HTR-8/SVneo (cell line): ENCODE data around the gene KLHL33.

Experiments used
- DNase-seq: peaks from one replicate; pipeline ENCODE4 v3.0.0; 2011; ENCODE audit warnings: low spot score, mixed read lengths; ENCODE audit not compliant: insufficient read length
- FAIRE-seq: peaks from 2 replicates; lab custom pipeline; 2011; peaks lifted over from hg19 to GRCh38; lab: Jason Lieb, UNC

KLHL33 gene

GRCh38 chr14:20435582-20436362 lies at the start of gene KLHL33:
Gene KLHL33 (minus strand): TSS chr14:20436166. CDS start chr14:20435811, 355 bp downstream.
- no peak for FAIRE-seq

GRCh38 chr14:20482382-20482781 lies 46.4 kb upstream of the KLHL33 start:
- no peak for FAIRE-seq
- no peak for DNase-seq

More at GRCh38 chr14:20435582-20436362, at the start of gene KLHL33:
- DNase-seq = no peak

GRCh38 chr14:20478894-20479293 lies 42.9 kb upstream of the KLHL33 start:
- DNase-seq (no peak), FAIRE-seq (no peak)

- no peak for FAIRE-seq
- no peak for DNase-seq
Observed at GRCh38 chr14:20477211-20477876, 41.4 kb upstream of the KLHL33 start.

DNA sequence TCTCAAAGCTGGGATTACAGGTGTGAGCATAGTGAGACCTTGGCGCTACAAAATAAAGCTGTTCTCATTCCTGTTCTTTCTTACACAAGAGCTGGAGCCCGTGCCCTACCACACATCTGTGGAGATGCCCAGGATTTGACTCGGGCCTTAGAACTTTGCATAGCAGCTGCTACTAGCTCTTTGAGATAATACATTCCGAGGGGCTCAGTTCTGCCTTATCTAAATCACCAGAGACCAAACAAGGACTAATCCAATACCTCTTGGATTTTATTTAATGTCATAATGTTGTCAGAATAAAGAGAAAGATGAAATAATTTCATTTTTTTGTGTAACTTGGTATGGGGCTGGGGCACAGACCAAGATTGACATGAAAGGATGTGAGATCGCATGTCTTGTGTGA lies 40.8 kb upstream of the KLHL33 start:
- DNase-seq (no peak), FAIRE-seq (no peak)

DNA sequence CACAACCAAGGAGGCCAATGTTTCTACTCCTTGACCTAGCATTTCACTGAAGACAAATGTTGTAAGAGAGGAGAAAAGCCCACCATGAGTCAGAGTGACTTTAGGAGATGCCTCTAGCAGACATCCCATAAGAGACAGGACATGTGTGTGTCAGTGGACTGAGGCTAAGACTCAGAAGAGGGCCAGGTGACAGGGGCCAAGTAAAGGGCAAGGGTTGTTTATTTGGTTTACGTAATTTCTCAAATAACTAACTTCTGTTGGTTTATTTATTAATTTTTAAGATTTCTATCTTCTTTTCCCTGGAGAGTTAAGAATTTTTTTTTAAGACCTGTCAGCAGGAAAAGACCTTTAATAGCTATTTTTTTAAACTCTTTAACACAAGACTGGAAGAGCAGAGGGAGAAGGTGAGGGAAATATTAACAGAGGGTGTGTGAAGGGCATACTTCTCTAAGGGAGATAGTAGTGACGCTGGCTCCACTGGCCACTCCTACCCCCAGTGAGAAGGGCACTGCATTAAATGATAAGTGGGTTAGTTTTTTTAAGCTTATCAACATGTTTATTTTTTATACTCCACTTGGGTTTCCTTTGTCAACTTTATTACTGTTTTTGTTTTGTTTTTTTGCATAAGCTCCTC lies 36.7 kb upstream of the KLHL33 start:
- no peak for FAIRE-seq
- DNase-seq = no peak

DNA sequence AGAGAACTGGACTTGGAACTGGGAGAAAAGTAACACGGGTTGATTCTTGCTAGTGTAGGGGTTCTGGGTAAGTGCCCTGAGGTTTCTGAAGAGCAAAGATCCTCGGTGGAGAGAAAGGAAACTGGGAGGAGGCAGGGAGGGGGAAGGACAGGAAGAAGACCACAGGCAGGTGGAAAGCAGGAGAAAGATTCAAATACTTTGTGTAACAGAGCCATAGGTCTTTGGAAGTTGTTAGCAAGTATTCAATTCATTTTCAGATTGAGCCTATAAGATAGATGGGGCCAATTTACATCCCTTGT lies 34.6 kb upstream of the KLHL33 start:
- FAIRE-seq (no peak), DNase-seq (no peak)

GRCh38 chr14:20469890-20470602 lies 34.1 kb upstream of the KLHL33 start:
- FAIRE-seq (no peak), DNase-seq (no peak)

DNA sequence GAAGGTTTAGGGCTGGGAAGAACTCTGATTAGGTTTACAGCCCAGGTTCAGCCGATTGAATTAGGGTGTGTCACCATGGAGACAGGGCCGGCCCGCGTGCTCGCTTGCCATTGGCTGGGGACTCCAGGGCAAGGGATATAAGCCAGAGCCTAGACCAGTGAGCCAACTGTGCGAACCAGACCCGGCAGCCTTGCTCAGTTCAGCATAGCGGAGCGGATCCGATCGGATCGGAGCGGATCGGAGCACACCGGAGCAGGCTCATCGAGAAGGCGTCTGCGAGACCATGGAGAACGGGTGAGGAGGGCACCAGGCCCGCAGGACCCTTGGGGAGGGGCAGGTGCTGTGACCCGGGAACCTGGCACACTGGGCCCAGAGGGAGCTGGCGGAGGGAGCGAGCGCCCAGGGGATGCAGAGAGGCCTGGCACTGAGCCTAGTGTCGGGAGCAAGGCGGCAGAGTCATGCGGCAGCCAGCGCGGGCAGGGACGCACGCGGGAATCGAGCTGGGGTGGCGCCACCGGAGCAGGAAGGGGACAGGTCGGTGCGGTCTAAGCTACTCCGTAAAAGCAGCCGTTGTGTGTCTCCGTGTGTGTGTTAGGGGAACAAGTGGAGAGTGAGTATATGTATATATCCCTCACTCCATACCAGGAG lies 33.4 kb upstream of the KLHL33 start, which contains the start of gene PNP:
Gene PNP, plus strand, starts transcription at position 165 of the 648 bp plus-strand sequence. Its CDS starts 119 bp downstream, at position 284.
- DNase-seq (peak; percentile 84), FAIRE-seq (no peak)

DNA sequence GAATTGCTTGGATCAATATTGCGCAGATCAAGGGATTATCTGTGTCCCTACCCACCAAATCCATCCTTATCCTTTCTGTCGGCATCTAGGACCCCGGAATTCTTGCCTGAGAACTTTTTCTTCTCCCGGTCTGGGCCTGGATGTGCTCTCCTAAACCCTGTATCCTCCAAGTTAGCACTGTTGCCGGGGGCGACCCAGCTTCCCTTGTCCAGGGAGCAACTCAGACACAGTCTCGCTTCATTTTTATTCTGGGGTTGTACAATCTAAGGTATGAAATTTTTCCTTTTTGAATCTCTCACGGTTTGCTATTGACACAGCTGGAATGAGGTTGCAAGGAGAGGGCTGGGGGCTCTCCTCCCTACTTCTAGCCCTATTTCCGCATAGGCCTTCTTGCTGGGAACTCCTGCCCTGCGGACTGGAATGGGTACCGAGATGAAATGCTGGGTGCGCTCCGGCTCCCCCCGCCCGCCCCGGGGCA lies 32.8 kb upstream of the KLHL33 start:
- DNase-seq (no peak), FAIRE-seq (no peak)

GRCh38 chr14:20461225-20462141 lies 25.5 kb upstream of the KLHL33 start, which contains the start of gene PIP4P1:
Gene PIP4P1 (minus strand): TSS chr14:20461434. CDS start chr14:20461325, 109 bp downstream.
- FAIRE-seq = peak; percentile 86
- peak; percentile 88 for DNase-seq

DNA sequence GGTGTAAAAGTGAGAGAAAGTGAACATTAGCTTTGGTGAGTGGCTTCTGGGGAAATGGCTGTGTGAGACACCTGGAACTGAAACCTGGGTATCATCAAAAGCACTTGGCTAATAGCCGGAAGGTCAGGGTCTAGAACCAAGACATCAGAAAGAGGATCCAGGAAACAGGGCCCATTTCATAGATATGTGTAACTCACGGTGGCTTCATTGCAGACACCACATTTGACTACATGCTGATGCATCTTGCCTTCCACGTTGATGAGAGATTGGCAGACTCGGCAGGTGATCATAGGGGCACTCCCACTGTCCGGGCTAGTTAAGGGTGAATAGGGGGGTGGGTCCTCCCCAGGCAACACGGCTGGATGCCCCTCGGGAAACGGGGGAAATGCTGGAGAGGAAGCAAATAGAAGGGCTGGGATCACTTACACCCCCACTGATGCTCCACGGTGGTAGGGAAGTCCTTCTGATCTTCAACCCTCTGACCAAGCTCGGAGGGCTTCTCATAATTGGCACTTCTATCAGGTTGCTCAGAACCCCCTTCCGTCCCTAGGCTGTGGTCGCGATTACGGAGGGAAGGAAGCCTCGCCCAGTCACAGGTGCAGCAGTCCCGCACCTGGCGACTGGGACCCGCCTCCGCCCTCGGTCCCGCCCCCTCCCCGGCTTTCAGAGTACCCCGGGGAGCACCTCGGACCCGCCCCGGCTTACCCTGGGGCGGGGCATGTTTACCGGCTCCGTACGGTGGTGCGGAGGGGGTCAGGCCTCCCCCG lies 24.7 kb upstream of the KLHL33 start:
- DNase-seq (no peak), FAIRE-seq (no peak)

- DNase-seq (no peak), FAIRE-seq (no peak)
Observed at GRCh38 chr14:20458031-20458789, 22.2 kb upstream of the KLHL33 start.

GRCh38 chr14:20456971-20457370 lies 21.0 kb upstream of the KLHL33 start:
- FAIRE-seq (no peak), DNase-seq (no peak)

GRCh38 chr14:20455355-20456300 lies 19.7 kb upstream of the KLHL33 start:
- FAIRE-seq (no peak), DNase-seq (no peak)
